ENCODE data around the gene FBRSL1. TPM values are rescaled to one million over a fixed set of nuclear protein-coding genes. Genes with fewer than 3 reads are reported as not detected.
A peak's percentile ranks its signal among the peaks of the same experiment; 100 is the strongest.

The FBRSL1 gene
- total and polyA plus RNA-seq, 2 of the 8 experiments (the other 6 are each of a cell fraction or from before 2014, with no cell fraction given), result 18.4 to 109 TPM

DNA sequence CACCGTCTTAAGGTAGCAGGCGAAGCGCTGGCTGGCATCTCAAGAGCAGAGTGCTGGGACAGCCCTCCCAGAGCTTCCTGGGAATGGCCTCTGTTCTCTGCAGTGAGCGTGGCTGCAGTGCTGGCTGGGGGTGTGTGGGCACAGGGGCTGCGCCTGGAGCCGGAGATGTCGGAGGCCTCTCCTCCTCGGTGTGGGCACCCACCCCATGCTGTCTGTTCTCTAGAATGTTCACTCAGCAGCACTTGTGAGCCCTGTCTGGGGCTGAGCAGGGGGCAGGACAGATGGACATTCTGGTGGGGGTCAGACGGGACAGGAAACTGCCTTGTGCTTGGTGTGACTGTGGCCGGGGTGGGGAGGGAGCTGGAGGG is 15.9 kb downstream of the FBRSL1 start:
- H3K27me3 ChIP-seq (replicated peaks in 1 of 4; ENCODE audit: control insufficient read depth in 3 of 4, extremely low read depth in 1 of 4, insufficient read depth in 3 of 4, low read length in 3 of 4), result no peaks in the 10 kb centered on the region; a peak in 1 of 7 replicates
- no peak overlapping the region for H3K27ac ChIP-seq (ENCODE audit: low read depth, low read length)
- H3K14ac ChIP-seq (ENCODE audit: insufficient read length), result no peak overlapping the region
- H3K79me1 ChIP-seq (ENCODE audit: low read depth, low read length), result peaks cover 29% of the 10 kb centered on the region
- no peak overlapping the region for H3K4me2 ChIP-seq (ENCODE audit: insufficient read depth in 1 of 2, low read depth in 2 of 2, low read length in 2 of 2)
- H3K23ac ChIP-seq (ENCODE audit: insufficient read length), result no peak overlapping the region
- TF ChIP-seq BRCA1 (IDR thresholded peaks at IDR 0.05; ENCODE audit: low read depth, low read length), result no peak
- no peak for TF ChIP-seq YY1 (IDR thresholded peaks at IDR 0.05; ENCODE audit: low read depth, low read length)
- TF ChIP-seq RNF2 (IDR thresholded peaks at IDR 0.05; ENCODE audit: borderline replicate concordance, low read depth, low read length, missing control alignments, poor library complexity, severe bottlenecking), result no peak
- TF ChIP-seq KDM1A (IDR thresholded peaks at IDR 0.05; ENCODE audit: borderline replicate concordance, low read length), result no peak
- H4K91ac ChIP-seq (replicated peaks; ENCODE audit: insufficient read length, low read length), result no peak overlapping the region
- H2BK12ac ChIP-seq (ENCODE audit: low read depth, low read length), result no peak overlapping the region
- H3K18ac ChIP-seq (ENCODE audit: extremely low read depth, low read length), result no peak overlapping the region
- H4K20me1 ChIP-seq (replicated peaks in 1 of 2; ENCODE audit: control insufficient read depth in 1 of 2, insufficient read depth in 2 of 2, low read length in 2 of 2), result peaks cover 53 to 54% of the 10 kb centered on the region in 2 experiments
- 83% methylated on average over 10 of the region's 10 CpGs; no CpG with 5 or more reads in 1 of the 2 experiments for WGBS, 2 experiments (ENCODE audit: extremely low coverage in 1 of 2, insufficient coverage in 1 of 2, insufficient read length in 1 of 2, insufficient replicate concordance in 2 of 2, low coverage in 1 of 2, low lambda C conversion rate in 2 of 2, missing lambda C conversion rate in 1 of 2)
- no peak overlapping the region for H2BK20ac ChIP-seq (ENCODE audit: low read length)
- H4K8ac ChIP-seq (ENCODE audit: extremely low read depth, insufficient read depth, low read length), result no peak overlapping the region
- no peak overlapping the region for H2AK5ac ChIP-seq (ENCODE audit: low read depth, low read length)
- H3K9me3 ChIP-seq (ENCODE audit: insufficient read depth in 2 of 2, low read depth in 1 of 2, low read length in 1 of 2), result no peaks in the 10 kb centered on the region
- H2BK120ac ChIP-seq (replicated peaks; ENCODE audit: low read depth, low read length), result no peak overlapping the region
- H4K5ac ChIP-seq (ENCODE audit: insufficient read length, low read depth, low read length), result no peak overlapping the region
- DNase-seq (ENCODE audit: low read depth in 1 of 2, low spot score in 2 of 2) (no peak), FAIRE-seq (no peak)
- peaks cover 0 to 10% (median 0%) of the 10 kb centered on the region in 4 experiments; a peak in 1 of 8 replicates for H3K36me3 ChIP-seq (ENCODE audit: control insufficient read depth in 2 of 4, insufficient read depth in 4 of 4, low read length in 3 of 4)
- ChIA-PET POLR2A (ENCODE audit: partially characterized antibody) (interaction anchor here (1.0 kb wide), 1 partner anchor 54 kb away, joined by 3 read pairs; no protein-coding TSS in a partner anchor), CTCF (ENCODE audit: partially characterized antibody) (interaction anchor here (0.6 to 4.8 kb wide), 15 partner anchors 9 to 231 kb away, joined by 3 to 26 read pairs (median 4); no protein-coding TSS in a partner anchor)
- H3K9ac ChIP-seq (replicated peaks in 1 of 4; ENCODE audit: extremely low read depth in 1 of 4, low read depth in 3 of 4, low read length in 3 of 4), result 0 out of 7 replicates have a peak overlapping the region, but pooled peaks of 1 of the 4 experiments have one; percentile 1
- H3K4me3 ChIP-seq (ENCODE audit: extremely low read depth in 1 of 4, insufficient read depth in 2 of 4, low read depth in 3 of 4, low read length in 4 of 4), result no peak overlapping the region
- H2AFZ ChIP-seq (ENCODE audit: low read length), result no peak overlapping the region
- H2BK5ac ChIP-seq (ENCODE audit: low read depth, low read length), result peak overlapping the region; percentile 44; the same call in 1 of the 2 replicates
- H3K23me2 ChIP-seq (ENCODE audit: low read depth, low read length), result no peaks in the 10 kb centered on the region
- H3K79me2 ChIP-seq (ENCODE audit: control insufficient read depth in 1 of 2, insufficient read depth in 2 of 2, low read length in 2 of 2), result peaks cover 0 to 37% of the 10 kb centered on the region in 2 experiments; a peak in 1 of 4 replicates
- H3K4ac ChIP-seq (replicated peaks; ENCODE audit: insufficient read length, low read depth, low read length), result no peak overlapping the region
- peaks cover 0 to 39% (median 14%) of the 10 kb centered on the region in 4 experiments; a peak in 6 of 7 replicates for H3K4me1 ChIP-seq (replicated peaks in 1 of 4; ENCODE audit: control insufficient read depth in 3 of 4, insufficient read depth in 4 of 4, low read length in 3 of 4)
- H2BK15ac ChIP-seq (ENCODE audit: low read length), result no peak overlapping the region
- H3K56ac ChIP-seq (replicated peaks; ENCODE audit: insufficient read length, low read depth, low read length), result no peak overlapping the region
